Keratinocyte (primary cell): ENCODE measurements around the gene MAP3K9. TPM values are rescaled to one million over a fixed set of nuclear protein-coding genes. Genes with fewer than 3 reads are reported as not detected.

Experiments
- DNase-seq: peaks from one replicate; pipeline ENCODE4 v3.0.0-alpha.2; 2011; ENCODE audit warnings: low read depth, missing footprints, low spot score
- FAIRE-seq: peaks from 2 replicates; lab custom pipeline; 2011; peaks lifted over from hg19 to GRCh38; lab: Jason Lieb, UNC
- H2AFZ ChIP-seq: 2 replicates; pipeline ENCODE4 v1.6.0; 2012; ENCODE audit warnings: low read length, control low read depth, inconsistent platforms; ENCODE audit not compliant: control insufficient read depth
- H3K27ac ChIP-seq: 2 replicates; pipeline ENCODE4 v1.5.1; 2011; ENCODE audit warnings: low read length; ENCODE audit not compliant: control insufficient read depth, insufficient read depth
- H3K27me3 ChIP-seq: 3 replicates; pipeline ENCODE4 v1.6.0; 2011; ENCODE audit warnings: low read length; ENCODE audit not compliant: control insufficient read depth, insufficient read depth; ENCODE audit errors: extremely low read depth
- H3K36me3 ChIP-seq, 2 experiments: 2 replicates in 1 of 2; 3 replicates in 1 of 2; pipeline ENCODE4 v1.5.1; 2011; ENCODE audit warnings: low read length in 2 of 2, mild to moderate bottlenecking in 1 of 2; ENCODE audit not compliant: control insufficient read depth in 2 of 2, insufficient read depth in 2 of 2; ENCODE audit errors: extremely low read depth in 1 of 2
- H3K4me1 ChIP-seq: 3 replicates; pipeline ENCODE4 v1.5.1; 2011; ENCODE audit warnings: low read length; ENCODE audit not compliant: control insufficient read depth, insufficient read depth; ENCODE audit errors: extremely low read depth
- H3K4me2 ChIP-seq: 3 replicates; pipeline ENCODE4 v1.6.0; 2011; ENCODE audit warnings: low read depth, low read length; ENCODE audit not compliant: control insufficient read depth, insufficient read depth; ENCODE audit errors: extremely low read depth
- H3K4me3 ChIP-seq, 3 experiments: fragments of 200-600 bp in 1 of 3; sonication (generic) in 1 of 3; 2 replicates in 2 of 3; 3 replicates in 1 of 3; pipeline ENCODE4 v1.5.1; 2011 to 2016; ENCODE audit warnings: low read length in 3 of 3, mild to moderate bottlenecking in 3 of 3, control low read depth in 2 of 3, inconsistent platforms in 1 of 3, low read depth in 1 of 3, mixed read lengths in 1 of 3, mixed run types in 1 of 3, moderate library complexity in 1 of 3; ENCODE audit not compliant: control insufficient read depth in 2 of 3, insufficient read depth in 2 of 3; ENCODE audit errors: extremely low read depth in 1 of 3
- H3K79me2 ChIP-seq: 2 replicates; pipeline ENCODE4 v1.6.0; 2012; ENCODE audit warnings: low read length; ENCODE audit not compliant: control insufficient read depth, insufficient read depth
- H3K9ac ChIP-seq: 3 replicates; pipeline ENCODE4 v1.6.0; 2011; ENCODE audit warnings: low read length; ENCODE audit not compliant: control insufficient read depth, insufficient read depth; ENCODE audit errors: extremely low read depth
- H3K9me1 ChIP-seq: 3 replicates; pipeline ENCODE4 v1.6.0; 2011; ENCODE audit warnings: low read length; ENCODE audit not compliant: control insufficient read depth, insufficient read depth; ENCODE audit errors: extremely low read depth
- H3K9me3 ChIP-seq: 2 replicates; pipeline ENCODE4 v1.5.1; 2012; ENCODE audit warnings: low read depth, low read length; ENCODE audit not compliant: control insufficient read depth
- H4K20me1 ChIP-seq: 3 replicates; pipeline ENCODE4 v1.6.0; 2011; ENCODE audit warnings: low read length; ENCODE audit not compliant: control insufficient read depth, insufficient read depth; ENCODE audit errors: extremely low read depth
- EZH2 ChIP-seq: IDR thresholded peaks from one replicate; pipeline ENCODE4 v1.6.1; 2012; ENCODE audit warnings: inconsistent platforms, mild to moderate bottlenecking, low read length, moderate library complexity
- dilution Hi-C: fragments of 300-500 bp; cut with MboI; formaldehyde crosslinking; loops from one replicate; pipeline ENCODE4 v1.7.0; 2020; ENCODE audit warnings: low sequenced_read_pairs; ENCODE audit not compliant: extremely low pct_ligation_motif_present
- polyA plus RNA-seq, 5 experiments: library from polyadenylated mRNA; depleted of rRNA in 3 of 5; stranded (reverse) in 3 of 5; stranded (forward) in 1 of 5; unstranded in 1 of 5; fragments of >200 nt; gene quantifications; 1 replicate in 1 of 5; 2 replicates in 3 of 5; 3 replicates in 1 of 5; pipeline versions ENCODE4 v1.2.1 to v1.2.3, GENCODE V29; 2011 to 2012; ENCODE audit warnings: missing spikeins in 2 of 5, low read depth in 1 of 5, low replicate concordance in 1 of 5
- TF ChIP-seq, protein P1 (sequence below), 3 experiments: IDR thresholded peaks in 1 of 3; conservative IDR thresholded peaks in 1 of 3; optimal IDR thresholded peaks in 1 of 3; 2 replicates in 2 of 3; 3 replicates in 1 of 3; pipeline versions ENCODE3 to v1.5.1; 2011; ENCODE audit warnings: low read length in 3 of 3, mild to moderate bottlenecking in 3 of 3, moderate library complexity in 2 of 3, control low read depth in 1 of 3, inconsistent platforms in 1 of 3; ENCODE audit not compliant: insufficient read depth in 2 of 3; ENCODE audit errors: extremely low read depth in 1 of 3

MAP3K9 gene
- polyA plus RNA-seq, 1 donor (not counting 4 experiments of a cell fraction or from before 2014, with no cell fraction given): 7.2 TPM

DNA sequence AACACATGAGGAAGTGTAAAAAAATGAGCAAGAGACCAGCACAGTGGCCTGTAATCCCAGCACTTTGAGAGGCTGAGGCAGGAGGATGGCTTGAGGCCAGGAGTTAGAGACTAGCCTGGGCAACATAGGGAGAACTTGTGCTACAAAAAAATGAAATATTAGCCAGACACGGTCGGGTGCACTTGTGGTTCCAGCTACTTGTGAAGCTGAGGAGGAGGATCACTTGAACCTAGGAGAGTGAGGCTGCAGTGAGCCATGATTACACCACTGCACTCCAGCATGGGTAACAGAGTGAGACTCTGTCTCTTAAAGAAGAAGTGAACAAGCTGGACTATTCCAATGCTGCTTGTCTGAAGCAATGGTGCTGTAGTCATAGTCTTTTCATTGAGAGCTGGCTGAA lies 36.3 kb upstream of the MAP3K9 start:
- Histone ChIP-seq H3K27ac (no peak overlapping the region), H4K20me1 (no peaks in the 10 kb centered on the region), H2AFZ (no peak overlapping the region), H3K79me2 (no peaks in the 10 kb centered on the region), H3K9me1 (no peaks in the 10 kb centered on the region), H3K4me3 (no peak overlapping the region), H3K4me1 (no peaks in the 10 kb centered on the region), H3K9me3 (no peaks in the 10 kb centered on the region), H3K27me3 (no peaks in the 10 kb centered on the region), H3K4me2 (no peak overlapping the region), H3K9ac (no peak overlapping the region), H3K36me3 (no peaks in the 10 kb centered on the region)
- FAIRE-seq (no peak), DNase-seq (no peak)
- dilution Hi-C loops: no loop called here
- TF ChIP-seq, protein P1, sequence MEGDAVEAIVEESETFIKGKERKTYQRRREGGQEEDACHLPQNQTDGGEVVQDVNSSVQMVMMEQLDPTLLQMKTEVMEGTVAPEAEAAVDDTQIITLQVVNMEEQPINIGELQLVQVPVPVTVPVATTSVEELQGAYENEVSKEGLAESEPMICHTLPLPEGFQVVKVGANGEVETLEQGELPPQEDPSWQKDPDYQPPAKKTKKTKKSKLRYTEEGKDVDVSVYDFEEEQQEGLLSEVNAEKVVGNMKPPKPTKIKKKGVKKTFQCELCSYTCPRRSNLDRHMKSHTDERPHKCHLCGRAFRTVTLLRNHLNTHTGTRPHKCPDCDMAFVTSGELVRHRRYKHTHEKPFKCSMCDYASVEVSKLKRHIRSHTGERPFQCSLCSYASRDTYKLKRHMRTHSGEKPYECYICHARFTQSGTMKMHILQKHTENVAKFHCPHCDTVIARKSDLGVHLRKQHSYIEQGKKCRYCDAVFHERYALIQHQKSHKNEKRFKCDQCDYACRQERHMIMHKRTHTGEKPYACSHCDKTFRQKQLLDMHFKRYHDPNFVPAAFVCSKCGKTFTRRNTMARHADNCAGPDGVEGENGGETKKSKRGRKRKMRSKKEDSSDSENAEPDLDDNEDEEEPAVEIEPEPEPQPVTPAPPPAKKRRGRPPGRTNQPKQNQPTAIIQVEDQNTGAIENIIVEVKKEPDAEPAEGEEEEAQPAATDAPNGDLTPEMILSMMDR (optimal IDR thresholded peaks at IDR 0.05 in 1 of 3, IDR thresholded peaks at IDR 0.05 in 1 of 3, conservative IDR thresholded peaks at IDR 0.05 in 1 of 3; ENCODE audit: extremely low read depth in 1 of 3, insufficient read depth in 2 of 3, low read length in 3 of 3): no peak
- no peak for TF ChIP-seq EZH2

DNA sequence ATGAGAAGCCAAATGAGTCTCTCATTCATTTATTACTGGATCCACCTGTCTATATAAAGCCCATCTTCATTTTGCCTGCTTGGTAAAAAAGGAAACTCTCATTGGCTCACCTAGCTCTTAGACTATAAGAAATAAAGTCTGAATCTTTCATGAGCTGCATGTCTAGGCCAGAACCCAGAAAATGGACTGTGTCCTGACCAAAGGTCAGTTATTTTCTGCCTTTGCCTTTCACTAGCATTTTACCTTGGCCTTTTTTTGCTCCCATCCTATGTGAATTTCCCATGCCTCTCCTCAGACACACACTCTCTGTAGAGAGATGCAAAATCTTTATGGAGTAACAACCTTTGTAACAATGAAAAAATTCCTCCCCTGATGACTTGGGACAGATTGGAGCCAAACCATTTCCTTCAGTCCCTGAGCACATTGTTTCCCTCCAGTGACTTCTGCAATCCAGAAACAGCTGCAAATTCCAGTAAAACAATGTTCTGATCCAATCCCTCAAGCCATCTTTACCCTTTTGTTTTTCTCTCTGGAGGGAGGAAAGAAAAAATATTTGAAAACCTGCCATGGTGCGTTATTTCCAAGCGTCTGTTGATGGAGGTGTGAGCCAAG lies 33.6 kb upstream of the MAP3K9 start:
- TF ChIP-seq, protein P1 (optimal IDR thresholded peaks at IDR 0.05 in 1 of 3, IDR thresholded peaks at IDR 0.05 in 1 of 3, conservative IDR thresholded peaks at IDR 0.05 in 1 of 3; ENCODE audit: extremely low read depth in 1 of 3, insufficient read depth in 2 of 3, low read length in 3 of 3): no peak
- TF ChIP-seq EZH2: no peak
- Histone ChIP-seq H3K4me2 (no peak overlapping the region), H4K20me1 (no peaks in the 10 kb centered on the region), H3K27ac (no peak overlapping the region), H3K4me1 (no peaks in the 10 kb centered on the region), H3K9me1 (no peaks in the 10 kb centered on the region), H2AFZ (no peak overlapping the region), H3K36me3 (no peaks in the 10 kb centered on the region), H3K9me3 (no peaks in the 10 kb centered on the region), H3K9ac (no peak overlapping the region), H3K4me3 (no peak overlapping the region), H3K79me2 (no peaks in the 10 kb centered on the region), H3K27me3 (no peaks in the 10 kb centered on the region)
- DNase-seq (no peak), FAIRE-seq (no peak)
- dilution Hi-C loops: no loop called here
